A549 (cell line): ENCODE results near the gene GPATCH1. TPM values are rescaled to one million over a fixed set of nuclear protein-coding genes. Genes with fewer than 3 reads are reported as not detected.

ENCODE experiments used
- CBX2 ChIP-seq: fragments of 200-600 bp; sonication (generic); IDR thresholded peaks from 2 replicates; pipeline ENCODE4 v1.6.1; 2016; ENCODE audit warnings: low read depth, mild to moderate bottlenecking, borderline replicate concordance
- CBX8 ChIP-seq: fragments of 200-600 bp; sonication (generic); IDR thresholded peaks from 2 replicates; pipeline ENCODE4 v1.6.1; 2016
- CEBPB ChIP-seq, 2 experiments: fragments of >200 bp in 1 of 2; sonication (Bioruptor Twin) in 1 of 2; formaldehyde crosslinking in 1 of 2; IDR thresholded peaks; 2 replicates each; pipeline ENCODE4 v1.6.1; 2012 to 2016
- CHD4 ChIP-seq: fragments of 200-600 bp; sonication (generic); IDR thresholded peaks from 2 replicates; pipeline ENCODE4 v1.6.1; 2016; ENCODE audit warnings: antibody characterized with exemption, mild to moderate bottlenecking, borderline replicate concordance
- EHF ChIP-seq: fragments of 250-450 bp; sonication (Bioruptor Pico); IDR thresholded peaks from 2 replicates; pipeline ENCODE4 v1.5.0; 2020; ENCODE audit warnings: mild to moderate bottlenecking
- EHMT2 ChIP-seq: fragments of 200-600 bp; sonication (generic); IDR thresholded peaks from 2 replicates; pipeline ENCODE4 v1.6.1; 2016; ENCODE audit warnings: antibody characterized with exemption, low read depth, mild to moderate bottlenecking, moderate library complexity
- ESRRA ChIP-seq: fragments of 150-350 bp; IDR thresholded peaks from 2 replicates; pipeline ENCODE4 v1.6.1; 2014; ENCODE audit warnings: mild to moderate bottlenecking, low read length, borderline replicate concordance
- GATA3 ChIP-seq: IDR thresholded peaks from 2 replicates; pipeline ENCODE4 v1.6.1; 2012; ENCODE audit warnings: borderline replicate concordance
- HOXB13 ChIP-seq: fragments of 250-450 bp; sonication (Bioruptor Pico); IDR thresholded peaks from 2 replicates; pipeline ENCODE4 v1.5.0; 2020; ENCODE audit warnings: low read depth, mild to moderate bottlenecking, moderate library complexity
- JUNB ChIP-seq: fragments of >200 bp; sonication (Bioruptor Twin); formaldehyde crosslinking; IDR thresholded peaks from 2 replicates; pipeline ENCODE4 v1.6.1; 2016
- MAFK ChIP-seq: fragments of 450-650 bp; IDR thresholded peaks from 2 replicates; pipeline ENCODE4 v1.6.1; 2014; ENCODE audit not compliant: partially characterized antibody
- MYC ChIP-seq: IDR thresholded peaks from 2 replicates; pipeline ENCODE4 v1.6.1; 2012; ENCODE audit warnings: mild to moderate bottlenecking, inconsistent platforms, low read length, improper control_type of control experiment, borderline replicate concordance
- NFE2L2 ChIP-seq: fragments of 150-350 bp; conservative IDR thresholded peaks from 2 replicates; pipeline ENCODE4 v1.6.1; 2014; ENCODE audit warnings: low read length
- NPAS2 ChIP-seq: fragments of 250-450 bp; sonication (Bioruptor Pico); IDR thresholded peaks from 2 replicates; pipeline ENCODE4 v1.8.0; 2022; ENCODE audit warnings: mild to moderate bottlenecking, moderate library complexity, borderline replicate concordance
- POLR2AphosphoS2 ChIP-seq: conservative IDR thresholded peaks from 2 replicates; pipeline ENCODE4 v1.6.1; 2012; ENCODE audit warnings: low read length, improper control_type of control experiment, inconsistent platforms
- RAD21 ChIP-seq, 2 experiments: fragments of >200 bp in 1 of 2; sonication (Bioruptor Twin) in 1 of 2; formaldehyde crosslinking in 1 of 2; IDR thresholded peaks in 1 of 2; conservative IDR thresholded peaks in 1 of 2; 2 replicates in 1 of 2; 3 replicates in 1 of 2; pipeline ENCODE4 v1.6.1; 2012 to 2018; ENCODE audit warnings: inconsistent platforms in 1 of 2
- RCOR1 ChIP-seq: fragments of 150-350 bp; IDR thresholded peaks from 2 replicates; pipeline ENCODE4 v1.6.1; 2014; ENCODE audit warnings: antibody characterized with exemption, low read length, low read depth
- TFCP2L1 ChIP-seq: fragments of 250-450 bp; sonication (Bioruptor Pico); IDR thresholded peaks from 2 replicates; pipeline ENCODE4 v1.5.0; 2021; ENCODE audit warnings: mild to moderate bottlenecking
- TP53 ChIP-seq: fragments of 250-450 bp; sonication (Bioruptor Pico); IDR thresholded peaks from 2 replicates; pipeline ENCODE4 v1.5.0; 2021; ENCODE audit warnings: mild to moderate bottlenecking, moderate library complexity
- ZNF302 ChIP-seq: fragments of 250-450 bp; sonication (Bioruptor Pico); IDR thresholded peaks from 2 replicates; pipeline ENCODE4 v1.9.0; 2021; ENCODE audit warnings: inconsistent platforms, mild to moderate bottlenecking, moderate library complexity
- polyA plus RNA-seq, 4 experiments: library from polyadenylated mRNA; depleted of rRNA in 3 of 4; stranded (reverse); fragments of >200 nt; fragmentation: RNase III in 1 of 4; extraction: RNeasy Plus Mini Kit Qiagen cat#74134 plus additional on column Dnase treatment in 1 of 4; gene quantifications; 2 replicates in 3 of 4; 3 replicates in 1 of 4; pipeline ENCODE4 v1.2.3, GENCODE V29; 2011 to 2017
- TF ChIP-seq, protein P1 (sequence below): fragments of 250-450 bp; sonication (Bioruptor Pico); IDR thresholded peaks from 2 replicates; pipeline ENCODE4 v1.5.0; 2020; ENCODE audit warnings: low read depth, mild to moderate bottlenecking, moderate library complexity
- TF ChIP-seq, protein P2 (sequence below): IDR thresholded peaks from 2 replicates; pipeline ENCODE4 v1.6.1; 2012
- TF ChIP-seq, protein P3 (sequence below): fragments of 200-600 bp; sonication (generic); IDR thresholded peaks from 2 replicates; pipeline ENCODE4 v1.6.1; 2016; ENCODE audit warnings: antibody characterized with exemption, mild to moderate bottlenecking, moderate library complexity
- TF ChIP-seq, protein P4 (sequence below): IDR thresholded peaks from 2 replicates; pipeline ENCODE4 v1.6.1; 2012; ENCODE audit warnings: low read depth, borderline replicate concordance
- TF ChIP-seq, protein P5 (sequence below): fragments of >200 bp; sonication (Bioruptor Twin); formaldehyde crosslinking; IDR thresholded peaks from 2 replicates; pipeline ENCODE4 v1.6.1; 2016
- TF ChIP-seq, protein P6 (sequence below): fragments of 150-350 bp; IDR thresholded peaks from 2 replicates; pipeline ENCODE4 v1.6.1; 2014; ENCODE audit warnings: low read depth, mild to moderate bottlenecking, low read length

The GPATCH1 gene
- polyA plus RNA-seq, 2 of the 4 experiments (the other 2 are of a cell fraction): 12.1 to 24.2 TPM

DNA sequence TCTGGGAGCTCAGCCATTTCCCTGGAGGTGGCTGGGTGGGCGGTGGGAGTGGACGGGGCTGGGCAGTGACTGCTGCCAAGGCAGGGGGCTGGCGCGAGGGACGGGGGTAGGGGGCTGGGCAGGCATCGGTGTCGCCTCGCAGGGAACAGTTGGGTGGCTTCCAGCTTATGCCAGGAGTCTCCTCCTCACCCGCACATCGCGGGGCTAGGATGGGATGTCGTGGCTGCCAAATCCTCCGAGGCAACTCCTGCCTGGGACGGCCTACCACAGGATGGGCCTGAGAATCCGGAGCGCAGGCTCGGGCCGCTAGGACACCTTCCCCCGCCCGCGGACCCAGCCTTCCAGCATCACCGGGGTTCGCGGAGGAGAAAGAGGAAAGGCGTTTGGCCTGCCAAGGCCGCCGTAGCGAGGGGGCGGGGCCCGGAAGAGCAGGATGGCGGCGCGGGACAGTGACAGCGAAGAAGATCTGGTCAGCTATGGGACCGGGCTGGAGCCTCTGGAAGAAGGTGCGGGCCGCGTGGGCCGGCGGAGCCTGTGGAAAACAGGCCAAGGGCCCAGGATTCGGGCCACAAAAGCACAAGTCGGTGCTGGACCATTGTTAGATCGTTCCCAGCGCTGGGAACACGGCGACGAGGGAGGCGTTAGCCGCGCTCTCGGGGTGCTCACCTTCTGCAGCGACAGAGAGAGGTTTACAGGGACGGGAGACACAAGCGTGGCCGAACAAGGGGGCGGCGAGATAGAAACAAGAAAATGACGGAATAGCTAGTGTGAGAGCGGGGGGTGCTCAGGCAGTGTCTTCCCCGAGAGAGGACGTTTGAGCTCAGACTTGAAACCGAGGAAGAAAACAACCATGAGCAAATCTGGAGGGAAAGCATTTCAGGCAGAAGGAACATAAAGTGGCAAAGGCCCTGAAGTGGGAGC lies at the start of gene GPATCH1 (continued):
- TF ChIP-seq RCOR1 (no peak), HOXB13 (CRISPR knock-in tag) (no peak), EHF (CRISPR knock-in tag) (no peak), CBX2 (no peak), TFCP2L1 (CRISPR knock-in tag) (no peak), TP53 (CRISPR knock-in tag) (no peak), GATA3 (0 out of 2 replicates have a peak, but pooled peaks have one; percentile 39), POLR2AphosphoS2 (no peak), NPAS2 (CRISPR knock-in tag) (no peak), ESRRA (no peak), MYC (peak; percentile 73; the same call in 1 of the 2 replicates), CBX8 (no peak), EHMT2 (no peak), CEBPB (IDR thresholded peaks at IDR 0.05) (no peak; a peak in 1 of 4 replicates), MAFK (no peak), CHD4 (no peak), ZNF302 (CRISPR knock-in tag) (no peak), NFE2L2 (no peak), RAD21 (conservative IDR thresholded peaks at IDR 0.05 in 1 of 2, IDR thresholded peaks at IDR 0.05 in 1 of 2) (peak; percentile 33 to 54; a peak in 4 of 5 replicates), JUNB (no peak)
- TF ChIP-seq, protein P1, sequence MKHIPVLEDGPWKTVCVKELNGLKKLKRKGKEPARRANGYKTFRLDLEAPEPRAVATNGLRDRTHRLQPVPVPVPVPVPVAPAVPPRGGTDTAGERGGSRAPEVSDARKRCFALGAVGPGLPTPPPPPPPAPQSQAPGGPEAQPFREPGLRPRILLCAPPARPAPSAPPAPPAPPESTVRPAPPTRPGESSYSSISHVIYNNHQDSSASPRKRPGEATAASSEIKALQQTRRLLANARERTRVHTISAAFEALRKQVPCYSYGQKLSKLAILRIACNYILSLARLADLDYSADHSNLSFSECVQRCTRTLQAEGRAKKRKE (CRISPR knock-in tag): no peak
- TF ChIP-seq, protein P2, sequence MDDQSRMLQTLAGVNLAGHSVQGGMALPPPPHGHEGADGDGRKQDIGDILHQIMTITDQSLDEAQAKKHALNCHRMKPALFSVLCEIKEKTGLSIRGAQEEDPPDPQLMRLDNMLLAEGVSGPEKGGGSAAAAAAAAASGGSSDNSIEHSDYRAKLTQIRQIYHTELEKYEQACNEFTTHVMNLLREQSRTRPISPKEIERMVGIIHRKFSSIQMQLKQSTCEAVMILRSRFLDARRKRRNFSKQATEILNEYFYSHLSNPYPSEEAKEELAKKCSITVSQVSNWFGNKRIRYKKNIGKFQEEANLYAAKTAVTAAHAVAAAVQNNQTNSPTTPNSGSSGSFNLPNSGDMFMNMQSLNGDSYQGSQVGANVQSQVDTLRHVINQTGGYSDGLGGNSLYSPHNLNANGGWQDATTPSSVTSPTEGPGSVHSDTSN: peak; percentile 82
- TF ChIP-seq, protein P3, sequence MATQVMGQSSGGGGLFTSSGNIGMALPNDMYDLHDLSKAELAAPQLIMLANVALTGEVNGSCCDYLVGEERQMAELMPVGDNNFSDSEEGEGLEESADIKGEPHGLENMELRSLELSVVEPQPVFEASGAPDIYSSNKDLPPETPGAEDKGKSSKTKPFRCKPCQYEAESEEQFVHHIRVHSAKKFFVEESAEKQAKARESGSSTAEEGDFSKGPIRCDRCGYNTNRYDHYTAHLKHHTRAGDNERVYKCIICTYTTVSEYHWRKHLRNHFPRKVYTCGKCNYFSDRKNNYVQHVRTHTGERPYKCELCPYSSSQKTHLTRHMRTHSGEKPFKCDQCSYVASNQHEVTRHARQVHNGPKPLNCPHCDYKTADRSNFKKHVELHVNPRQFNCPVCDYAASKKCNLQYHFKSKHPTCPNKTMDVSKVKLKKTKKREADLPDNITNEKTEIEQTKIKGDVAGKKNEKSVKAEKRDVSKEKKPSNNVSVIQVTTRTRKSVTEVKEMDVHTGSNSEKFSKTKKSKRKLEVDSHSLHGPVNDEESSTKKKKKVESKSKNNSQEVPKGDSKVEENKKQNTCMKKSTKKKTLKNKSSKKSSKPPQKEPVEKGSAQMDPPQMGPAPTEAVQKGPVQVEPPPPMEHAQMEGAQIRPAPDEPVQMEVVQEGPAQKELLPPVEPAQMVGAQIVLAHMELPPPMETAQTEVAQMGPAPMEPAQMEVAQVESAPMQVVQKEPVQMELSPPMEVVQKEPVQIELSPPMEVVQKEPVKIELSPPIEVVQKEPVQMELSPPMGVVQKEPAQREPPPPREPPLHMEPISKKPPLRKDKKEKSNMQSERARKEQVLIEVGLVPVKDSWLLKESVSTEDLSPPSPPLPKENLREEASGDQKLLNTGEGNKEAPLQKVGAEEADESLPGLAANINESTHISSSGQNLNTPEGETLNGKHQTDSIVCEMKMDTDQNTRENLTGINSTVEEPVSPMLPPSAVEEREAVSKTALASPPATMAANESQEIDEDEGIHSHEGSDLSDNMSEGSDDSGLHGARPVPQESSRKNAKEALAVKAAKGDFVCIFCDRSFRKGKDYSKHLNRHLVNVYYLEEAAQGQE: peak; percentile 19; the same call in 1 of the 2 replicates
- TF ChIP-seq, protein P4, sequence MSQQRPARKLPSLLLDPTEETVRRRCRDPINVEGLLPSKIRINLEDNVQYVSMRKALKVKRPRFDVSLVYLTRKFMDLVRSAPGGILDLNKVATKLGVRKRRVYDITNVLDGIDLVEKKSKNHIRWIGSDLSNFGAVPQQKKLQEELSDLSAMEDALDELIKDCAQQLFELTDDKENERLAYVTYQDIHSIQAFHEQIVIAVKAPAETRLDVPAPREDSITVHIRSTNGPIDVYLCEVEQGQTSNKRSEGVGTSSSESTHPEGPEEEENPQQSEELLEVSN: peak; percentile 81
- TF ChIP-seq, protein P5, sequence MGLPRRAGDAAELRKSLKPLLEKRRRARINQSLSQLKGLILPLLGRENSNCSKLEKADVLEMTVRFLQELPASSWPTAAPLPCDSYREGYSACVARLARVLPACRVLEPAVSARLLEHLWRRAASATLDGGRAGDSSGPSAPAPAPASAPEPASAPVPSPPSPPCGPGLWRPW: no peak
- TF ChIP-seq, protein P6, sequence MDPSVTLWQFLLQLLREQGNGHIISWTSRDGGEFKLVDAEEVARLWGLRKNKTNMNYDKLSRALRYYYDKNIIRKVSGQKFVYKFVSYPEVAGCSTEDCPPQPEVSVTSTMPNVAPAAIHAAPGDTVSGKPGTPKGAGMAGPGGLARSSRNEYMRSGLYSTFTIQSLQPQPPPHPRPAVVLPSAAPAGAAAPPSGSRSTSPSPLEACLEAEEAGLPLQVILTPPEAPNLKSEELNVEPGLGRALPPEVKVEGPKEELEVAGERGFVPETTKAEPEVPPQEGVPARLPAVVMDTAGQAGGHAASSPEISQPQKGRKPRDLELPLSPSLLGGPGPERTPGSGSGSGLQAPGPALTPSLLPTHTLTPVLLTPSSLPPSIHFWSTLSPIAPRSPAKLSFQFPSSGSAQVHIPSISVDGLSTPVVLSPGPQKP: no peak
